ENCODE results near the gene WDR73. TPM values are rescaled to one million over a fixed set of nuclear protein-coding genes. Genes with fewer than 3 reads are reported as not detected.
"Not testable (repeated sequence)": the region's sequence is repeated elsewhere in the genome, so short reads cannot be mapped to it uniquely, and the experiment has no call there.

Gene WDR73
- total RNA-seq, 1 donor from 2014 or later: 38.7 TPM

DNA sequence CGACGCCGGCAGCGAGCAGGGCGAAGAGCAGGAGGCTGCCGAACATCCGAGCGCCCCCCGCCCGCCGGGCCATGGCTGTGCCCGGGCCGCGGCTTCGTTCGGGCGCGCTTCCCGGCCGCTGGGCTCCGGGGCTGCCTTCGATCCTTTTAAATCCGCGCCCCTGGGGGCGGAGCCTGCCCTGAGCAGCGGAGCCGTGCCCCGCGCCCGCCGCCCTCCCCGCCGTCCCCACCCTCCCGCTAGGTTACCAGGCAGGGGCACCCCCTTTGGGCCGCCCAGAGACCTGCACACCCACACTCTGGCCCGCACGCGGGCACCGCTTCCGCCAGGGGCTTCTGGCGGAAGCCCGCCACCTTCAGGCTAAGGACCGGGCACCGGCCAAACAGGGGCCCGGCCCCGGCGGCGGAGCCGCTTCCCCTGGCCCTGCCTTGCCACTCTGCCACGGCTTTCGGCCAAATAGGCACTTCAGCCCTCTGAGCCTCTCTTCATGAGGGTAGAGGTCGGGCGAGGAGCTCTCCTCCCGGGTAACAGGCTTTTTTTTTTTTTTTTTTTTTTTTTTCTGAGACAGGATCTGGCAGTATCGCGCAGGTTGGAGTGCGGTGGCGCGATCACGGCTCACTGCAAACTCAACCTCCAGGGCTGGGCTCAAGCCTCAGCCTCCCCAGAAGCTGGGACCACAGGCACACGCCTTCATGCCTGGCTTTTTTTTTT, 4.2 kb upstream of the WDR73 start, which contains the start of gene NMB:
TSS of gene NMB (minus strand) at position 120 of the 708 bp plus-strand sequence. CDS start at position 73, 47 bp downstream.
- peak; percentile 75 for DNase-seq (ENCODE audit: low spot score)

DNA sequence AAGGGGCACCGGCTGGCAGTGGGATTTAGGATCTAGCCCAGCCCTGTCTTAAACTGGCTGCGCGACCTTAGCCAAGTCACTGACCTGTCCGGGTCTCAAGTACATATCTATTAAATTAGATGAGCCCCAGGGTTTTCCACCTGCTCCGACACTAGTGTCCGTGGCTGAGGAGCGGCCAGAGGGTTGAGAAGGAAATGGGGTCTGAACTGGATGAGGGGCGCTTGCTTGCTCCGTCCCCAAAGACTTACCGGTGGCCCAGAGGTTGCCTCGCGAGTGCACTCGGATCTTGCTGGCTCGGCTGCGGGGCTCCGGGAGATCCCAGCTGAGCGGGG, 3.6 kb upstream of the WDR73 start:
- no peak for DNase-seq (ENCODE audit: low spot score)

DNA sequence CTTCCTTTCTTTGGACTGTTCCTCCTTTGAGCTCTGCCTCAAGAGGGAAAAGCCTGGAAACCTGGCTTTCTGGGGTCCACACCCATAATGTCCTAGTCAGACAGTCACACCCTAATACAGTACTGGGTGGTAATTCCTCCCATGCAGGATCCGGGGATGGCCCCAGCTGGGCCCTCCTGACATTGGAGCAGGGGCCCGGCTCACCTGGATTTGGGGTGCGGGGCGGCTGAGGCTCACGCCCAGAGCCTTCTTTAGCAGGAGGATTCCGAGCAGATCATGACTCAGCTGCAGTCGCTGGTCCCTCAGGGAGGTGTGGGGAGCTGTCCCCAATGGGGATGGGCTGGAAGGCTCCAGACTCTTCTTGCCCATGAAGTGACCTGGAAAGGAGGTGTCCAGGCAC, 2.9 kb upstream of the WDR73 start:
- DNase-seq (ENCODE audit: low spot score): no peak

DNA sequence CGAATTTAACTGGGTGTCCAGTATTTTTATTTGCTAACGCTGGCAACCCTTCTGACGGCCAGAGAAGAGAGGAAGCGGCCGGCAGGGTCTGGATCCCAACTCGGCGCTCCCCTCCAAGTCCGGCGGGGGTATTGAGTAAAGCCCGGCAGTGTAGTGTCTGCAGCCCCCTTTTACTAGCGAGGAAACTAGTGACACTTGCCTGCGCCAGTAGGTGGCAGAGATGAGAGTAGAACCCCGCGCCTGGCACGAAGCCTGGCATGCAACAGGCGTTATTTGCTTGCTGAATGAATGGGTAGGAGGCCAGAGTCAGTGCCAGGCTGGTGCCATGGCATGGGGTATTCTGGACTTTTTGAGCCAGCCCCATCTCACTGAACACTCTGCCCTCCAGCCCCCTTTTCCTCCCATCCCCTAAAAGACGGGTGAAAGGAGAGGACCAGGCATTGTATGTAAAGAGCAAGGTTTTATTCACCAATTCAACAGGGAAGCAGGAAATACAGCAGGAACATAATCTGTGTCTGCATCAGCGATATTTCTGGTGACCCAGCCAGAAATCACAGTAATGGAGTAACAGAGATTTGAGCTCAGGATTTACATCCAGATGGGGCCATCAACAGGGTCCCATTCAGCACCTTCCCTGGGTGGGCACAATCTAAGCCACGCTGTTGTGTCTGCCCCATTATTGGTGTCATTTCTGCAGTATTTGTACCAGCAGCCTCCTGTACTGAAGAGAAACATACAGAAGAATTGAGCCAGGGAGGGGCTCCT, 788 bp upstream of the WDR73 start:
- DNase-seq (ENCODE audit: low spot score): peak; percentile 84

DNA sequence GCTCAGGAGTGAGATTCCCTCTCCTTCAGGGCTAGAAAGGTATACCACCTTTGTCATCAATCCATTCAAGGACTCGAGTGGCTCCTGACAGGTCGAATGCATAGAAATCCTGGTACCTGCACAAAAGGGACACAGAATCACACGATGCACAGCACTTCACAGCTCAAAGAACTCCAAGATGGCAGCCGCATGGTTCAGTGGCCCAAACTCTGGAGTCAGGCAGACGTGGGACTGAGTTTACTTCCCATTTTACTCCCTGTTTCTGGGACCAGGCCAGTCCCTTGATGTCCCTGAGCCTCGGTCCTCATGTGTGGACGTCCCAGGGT, 536 bp downstream of the WDR73 start:
- DNase-seq (ENCODE audit: low spot score): no peak

DNA sequence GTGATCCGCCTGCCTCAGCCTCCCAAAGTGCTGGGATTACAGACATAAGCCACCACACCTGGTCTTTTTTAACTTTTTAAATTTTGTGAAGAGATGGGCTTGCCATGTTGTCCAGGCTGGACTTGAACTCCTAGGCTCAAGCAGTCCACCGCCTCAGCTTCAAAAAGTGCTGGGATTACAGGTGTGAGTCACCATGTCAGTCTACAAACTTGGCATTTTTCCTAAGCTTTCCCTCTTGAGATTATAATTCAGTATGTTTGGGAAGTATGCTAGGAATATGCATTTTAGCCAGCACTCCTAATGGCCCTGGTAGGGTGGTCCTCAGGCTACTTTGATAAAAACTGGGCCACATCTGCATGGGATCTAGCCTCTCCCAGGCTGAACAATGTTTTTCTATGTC, 4.4 kb downstream of the WDR73 start:
- no peak for DNase-seq (ENCODE audit: low spot score)

DNA sequence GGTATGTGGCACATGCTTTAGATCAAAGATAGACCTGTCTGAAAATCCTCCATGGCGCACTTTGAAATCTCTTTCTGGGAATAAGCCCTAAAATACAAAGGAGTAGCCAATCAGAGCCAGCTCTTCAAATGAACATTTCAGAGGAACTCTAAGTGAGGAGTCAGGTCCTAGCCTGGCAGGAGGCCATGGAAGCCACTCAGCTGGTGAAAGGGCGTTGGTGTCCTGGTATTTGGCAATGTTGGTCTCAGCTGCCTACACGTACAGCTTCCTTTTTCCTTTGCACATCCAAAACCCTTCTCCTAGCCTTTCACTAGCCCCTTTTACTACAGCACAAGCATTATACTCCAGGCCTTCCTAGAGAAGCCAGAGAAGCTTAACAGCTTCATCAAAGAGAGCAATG, 5.5 kb downstream of the WDR73 start:
- DNase-seq (ENCODE audit: low spot score): no peak

DNA sequence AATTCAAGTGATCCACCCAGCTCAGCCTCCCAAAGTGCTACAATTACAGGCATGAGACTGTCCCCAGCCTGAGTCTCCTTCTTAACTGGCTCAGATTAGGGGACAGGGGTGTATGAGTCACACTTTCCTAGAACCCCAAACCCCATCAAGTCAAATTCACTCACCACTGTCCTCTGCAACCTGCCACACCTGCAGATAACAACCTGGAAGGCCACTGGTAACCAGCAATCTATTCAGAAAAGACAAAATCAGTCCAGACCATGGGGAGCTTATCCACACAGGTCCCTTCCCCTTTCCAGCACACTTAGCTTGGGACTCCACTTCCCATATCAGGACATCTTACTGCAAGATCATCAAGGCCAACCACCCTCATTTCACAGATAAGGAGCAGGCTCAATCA, 6.4 kb downstream of the WDR73 start:
- no peak for DNase-seq (ENCODE audit: low spot score)

DNA sequence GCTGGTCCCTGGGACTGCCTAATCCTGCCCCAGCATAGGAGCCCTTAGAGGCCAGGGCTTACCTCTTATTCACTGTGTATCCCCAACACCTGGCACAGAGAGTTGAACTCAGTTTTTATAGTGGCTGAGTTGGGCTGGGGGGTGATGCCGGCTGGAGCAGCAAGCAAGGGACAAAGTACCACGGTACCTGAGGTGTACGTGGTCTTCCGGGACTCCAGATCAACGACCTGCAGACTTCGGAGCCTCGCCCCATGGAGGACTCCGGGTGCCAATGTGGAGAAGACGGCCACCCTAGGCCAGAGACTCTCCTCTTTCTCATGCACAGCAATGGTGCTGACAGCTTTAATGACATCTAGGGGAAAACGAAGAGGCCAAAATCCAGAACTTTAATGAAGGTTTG, 8.1 kb downstream of the WDR73 start:
- no peak for DNase-seq (ENCODE audit: low spot score)

DNA sequence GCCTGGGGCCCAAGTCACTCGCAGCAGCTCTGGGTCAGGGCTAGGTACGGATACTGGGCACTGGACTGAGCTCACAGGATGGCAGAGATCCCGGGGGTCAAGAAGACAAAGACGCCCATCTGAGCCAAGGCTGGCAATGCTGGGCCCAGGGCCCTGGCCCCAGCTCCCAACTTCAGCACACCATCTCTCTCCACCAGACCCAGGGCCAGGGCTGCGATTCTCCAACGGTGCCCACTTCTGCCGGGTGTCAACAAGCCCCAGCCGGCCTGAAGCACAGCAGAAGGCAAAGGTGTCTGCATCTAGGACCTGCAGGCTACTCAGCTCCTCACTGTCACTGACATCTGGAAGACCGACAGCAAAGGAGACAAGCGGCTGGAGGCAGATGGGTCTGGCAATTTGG, 8.6 kb downstream of the WDR73 start:
- DNase-seq (ENCODE audit: low spot score): no peak

DNA sequence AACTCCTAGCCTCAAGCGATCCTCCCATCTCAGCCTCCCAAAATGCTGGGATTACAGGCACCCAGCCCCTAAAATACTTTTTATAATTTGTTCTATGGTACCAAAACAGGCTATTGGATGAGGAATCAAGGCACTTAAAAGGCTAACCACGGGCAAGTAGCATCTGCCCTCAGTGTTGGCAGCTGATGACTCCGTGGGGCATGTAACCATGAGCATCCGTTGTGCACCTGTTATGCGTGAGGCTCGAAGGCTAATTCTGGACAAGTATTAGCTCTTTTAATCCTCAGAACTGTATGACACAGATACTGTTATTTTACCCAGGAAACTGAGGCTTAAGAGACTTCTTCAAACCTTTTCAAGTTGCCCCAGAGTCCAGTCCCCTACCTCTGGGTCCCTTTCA, 10.2 kb downstream of the WDR73 start:
- no peak for DNase-seq (ENCODE audit: low spot score)

DNA sequence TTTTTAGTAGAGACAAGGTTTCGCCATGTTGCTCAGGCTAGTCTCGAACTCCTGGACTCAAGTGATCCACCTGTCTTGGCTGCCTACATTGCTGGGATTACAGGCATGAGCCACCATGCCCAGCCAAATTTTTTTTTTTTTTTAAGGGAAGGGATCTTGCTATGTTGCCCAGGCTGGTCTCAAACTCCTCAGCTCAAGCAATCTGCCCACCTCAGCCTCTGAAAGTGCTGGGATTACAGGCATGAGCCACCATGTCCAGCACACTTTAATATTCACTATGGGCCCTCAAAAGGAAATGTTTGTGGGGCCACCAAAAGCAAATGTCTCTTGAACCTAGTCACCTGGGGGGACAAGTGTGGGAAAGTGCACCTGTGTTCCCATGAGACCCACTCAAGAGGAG, 11.4 kb downstream of the WDR73 start:
- DNase-seq (ENCODE audit: low spot score): not testable (repeated sequence)

DNA sequence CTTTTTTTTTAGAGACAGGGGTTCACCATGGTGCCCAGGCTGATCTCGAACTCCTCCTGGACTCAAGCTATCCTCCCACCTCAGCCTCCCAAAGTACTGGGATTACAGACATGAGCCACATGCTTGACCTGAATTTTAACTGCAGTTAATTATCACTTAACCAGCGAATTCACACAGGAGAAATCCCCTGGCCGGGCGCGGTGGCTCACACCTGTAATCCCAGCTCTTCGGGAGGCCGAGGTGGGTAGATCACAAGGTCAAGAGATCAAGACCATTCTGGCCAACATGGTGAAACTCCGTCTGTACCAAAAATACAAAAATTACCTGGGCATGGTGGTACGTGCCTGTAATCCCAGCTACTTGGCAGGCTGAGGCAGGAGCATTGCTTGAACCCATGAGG, 12.2 kb downstream of the WDR73 start:
- not testable (repeated sequence) for DNase-seq (ENCODE audit: low spot score)

DNA sequence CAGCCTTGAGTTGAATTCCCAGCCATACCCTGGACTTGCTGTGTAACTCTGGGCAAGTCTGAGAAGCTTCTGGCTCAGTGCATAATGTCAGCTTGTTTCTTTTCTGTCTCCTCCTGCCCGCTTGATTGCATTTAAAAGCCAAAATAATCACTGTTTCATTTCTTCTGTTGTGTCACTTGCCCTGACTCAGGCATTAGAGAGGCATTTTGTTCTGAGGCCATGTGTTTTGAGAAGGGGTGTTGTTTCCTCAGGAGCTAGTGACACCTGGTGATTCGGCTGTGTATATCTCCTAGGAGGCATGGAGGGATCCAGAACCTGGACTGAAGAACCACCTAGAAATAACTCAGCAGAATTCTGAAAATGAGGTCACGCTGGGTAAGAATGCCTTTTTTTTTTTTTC, 16.0 kb downstream of the WDR73 start:
- no peak for DNase-seq (ENCODE audit: low spot score)

DNA sequence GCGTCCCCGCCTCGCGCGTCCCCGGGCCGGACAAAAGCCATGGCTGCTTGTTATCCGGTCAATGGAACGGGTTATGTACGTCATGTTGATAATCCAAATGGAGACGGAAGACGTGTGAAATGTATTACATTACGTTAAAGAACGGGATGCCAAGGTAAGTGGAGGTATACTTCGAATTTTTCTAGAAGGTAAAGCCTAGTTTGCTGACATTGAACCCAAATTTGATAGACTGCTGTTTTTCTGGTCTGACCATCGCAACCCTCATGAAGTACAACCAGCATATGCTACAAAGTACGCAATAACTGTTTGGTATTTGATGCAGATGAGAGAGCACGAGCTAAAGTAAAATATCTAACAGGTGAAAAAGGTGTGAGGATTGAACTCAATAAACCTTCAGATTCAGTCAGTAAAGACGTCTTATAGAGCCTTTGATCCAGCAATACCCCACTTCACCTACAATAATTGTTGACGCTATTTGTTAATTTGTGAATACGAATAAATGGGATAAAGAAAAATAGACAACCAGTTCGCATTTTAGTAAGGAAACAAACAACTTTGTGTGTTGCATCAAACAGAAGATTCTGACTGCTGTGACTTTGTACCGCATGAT, 19.8 kb downstream of the WDR73 start:
- no peak for DNase-seq (ENCODE audit: low spot score)

DNA sequence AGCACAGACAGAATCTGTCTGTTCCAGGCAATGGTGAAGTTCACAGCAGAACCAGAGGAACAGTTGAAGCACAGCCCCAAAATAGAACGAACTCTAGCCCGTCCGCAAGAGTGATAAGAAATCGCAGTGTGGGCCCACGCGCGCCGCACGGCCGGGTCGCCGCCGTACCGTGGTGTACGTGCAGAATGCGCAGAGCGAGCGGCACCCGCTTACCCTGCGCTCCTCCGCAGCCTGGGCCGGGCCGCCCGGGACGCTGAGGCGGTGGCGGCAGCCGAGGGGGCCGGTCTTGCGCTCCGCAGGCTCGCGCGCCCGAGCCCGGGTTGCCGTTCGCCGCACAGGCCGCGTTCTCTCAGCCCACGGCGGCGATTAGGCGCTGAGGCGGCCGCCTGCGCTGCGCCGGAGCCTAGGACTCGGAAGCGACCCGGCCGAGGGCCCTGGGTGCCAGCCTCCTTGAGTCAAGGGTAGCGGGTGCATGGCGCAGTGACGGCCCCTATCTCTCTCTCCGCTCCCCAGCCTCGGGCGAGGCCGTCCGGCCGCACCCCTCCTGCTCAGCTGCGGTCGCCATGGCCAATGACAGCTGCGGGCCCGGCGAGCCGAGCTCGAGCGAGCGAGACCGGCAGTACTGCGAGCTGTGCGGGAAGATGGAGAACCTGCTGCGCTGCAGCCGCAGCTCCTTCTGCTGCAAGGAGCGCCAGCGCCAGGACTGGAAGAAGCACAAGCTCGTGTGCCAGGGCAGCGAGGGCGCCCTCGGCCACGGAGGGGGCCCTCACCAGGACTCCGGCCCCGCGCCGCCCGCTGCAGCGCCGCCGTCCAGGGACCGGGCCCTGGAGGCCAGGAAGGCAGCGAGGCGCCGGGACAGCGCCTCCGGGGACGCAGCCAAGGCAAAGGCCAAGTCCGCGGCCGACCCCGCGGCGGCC, 20.5 kb downstream of the WDR73 start:
- peak; percentile 63 for DNase-seq (ENCODE audit: low spot score)

DNA sequence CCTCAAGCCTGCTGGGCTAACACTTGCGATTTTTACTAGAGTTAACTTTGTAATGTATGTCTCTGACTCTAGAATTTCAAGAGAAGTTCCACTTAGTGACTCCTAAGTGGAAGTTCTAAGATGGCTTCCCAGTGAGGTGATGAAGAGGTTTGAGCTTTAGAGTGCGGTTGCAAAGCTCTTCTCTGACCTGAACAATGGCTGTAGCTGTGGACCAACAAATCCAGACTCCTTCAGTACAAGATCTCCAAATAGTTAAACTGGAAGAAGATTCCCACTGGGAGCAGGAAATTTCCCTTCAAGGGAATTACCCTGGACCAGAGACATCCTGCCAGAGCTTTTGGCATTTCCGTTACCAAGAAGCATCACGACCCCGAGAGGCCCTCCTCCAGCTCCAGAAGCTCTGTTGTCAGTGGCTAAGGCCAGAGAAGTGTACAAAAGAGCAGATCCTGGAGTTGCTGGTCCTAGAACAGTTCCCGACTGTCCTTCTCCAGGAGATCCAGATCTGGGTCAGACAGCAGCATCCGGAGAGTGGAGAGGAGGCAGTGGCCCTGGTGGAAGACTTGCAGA, 22.3 kb downstream of the WDR73 start:
- no peak for DNase-seq (ENCODE audit: low spot score)

DNA sequence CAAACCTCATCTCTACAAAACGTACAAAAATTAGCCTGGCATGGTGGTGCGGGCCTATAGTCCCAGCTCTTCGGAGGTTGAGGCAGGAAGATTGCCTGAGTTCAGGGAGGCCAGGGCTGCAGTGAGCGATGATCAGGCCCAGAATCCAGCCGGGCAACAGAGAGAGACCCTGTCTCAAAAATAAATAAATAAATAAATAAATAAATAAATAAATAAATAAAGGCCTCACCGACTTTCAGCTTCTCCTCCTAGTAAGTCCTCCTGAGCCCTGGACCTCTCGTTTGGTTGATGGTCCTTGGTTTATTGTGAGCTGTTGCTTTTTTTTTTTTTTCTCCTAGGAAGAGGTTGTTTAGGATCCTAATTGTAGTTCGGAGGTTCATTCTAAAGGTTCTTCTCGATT, 25.1 kb downstream of the WDR73 start:
- DNase-seq (ENCODE audit: low spot score): no peak

DNA sequence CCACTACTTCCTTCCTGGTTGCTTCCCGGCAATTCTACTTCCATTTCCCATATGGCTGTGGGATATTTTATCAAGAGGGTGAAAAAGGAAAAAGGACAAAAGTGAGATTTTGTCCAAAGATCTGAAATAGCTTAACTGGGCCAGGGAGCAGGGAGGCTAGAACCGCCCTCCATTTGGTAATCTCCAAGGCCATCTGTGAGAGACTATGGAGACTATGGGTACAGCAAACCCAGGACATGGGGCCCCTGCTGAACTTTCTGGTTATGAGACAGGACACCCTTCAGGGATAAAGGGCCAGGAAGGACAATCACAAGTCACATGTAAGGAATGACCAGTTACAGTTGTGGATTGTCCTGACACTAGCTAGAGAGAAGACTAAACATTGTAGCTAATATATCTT, 29.0 kb downstream of the WDR73 start:
- DNase-seq (ENCODE audit: low spot score): no peak

DNA sequence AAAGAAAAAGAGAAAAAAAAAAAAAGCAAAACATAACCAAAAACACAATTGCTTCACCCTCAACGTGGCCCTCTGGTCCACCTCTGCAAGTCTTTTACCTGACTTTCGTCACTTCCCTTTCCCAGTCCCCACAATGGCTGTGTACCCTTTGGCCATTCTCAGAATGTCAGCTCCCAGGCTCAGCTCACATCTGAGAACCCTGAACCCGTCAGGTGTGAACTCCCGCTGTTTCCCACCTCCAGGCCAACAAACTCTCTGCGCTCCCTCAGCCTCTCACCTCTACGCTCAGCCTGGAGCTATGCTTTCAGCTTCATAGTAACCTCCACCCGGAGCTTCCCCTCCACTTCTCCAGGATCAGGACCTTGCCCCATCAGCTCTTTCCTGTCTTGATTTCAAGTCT, 29.7 kb downstream of the WDR73 start:
- no peak for DNase-seq (ENCODE audit: low spot score)

DNA sequence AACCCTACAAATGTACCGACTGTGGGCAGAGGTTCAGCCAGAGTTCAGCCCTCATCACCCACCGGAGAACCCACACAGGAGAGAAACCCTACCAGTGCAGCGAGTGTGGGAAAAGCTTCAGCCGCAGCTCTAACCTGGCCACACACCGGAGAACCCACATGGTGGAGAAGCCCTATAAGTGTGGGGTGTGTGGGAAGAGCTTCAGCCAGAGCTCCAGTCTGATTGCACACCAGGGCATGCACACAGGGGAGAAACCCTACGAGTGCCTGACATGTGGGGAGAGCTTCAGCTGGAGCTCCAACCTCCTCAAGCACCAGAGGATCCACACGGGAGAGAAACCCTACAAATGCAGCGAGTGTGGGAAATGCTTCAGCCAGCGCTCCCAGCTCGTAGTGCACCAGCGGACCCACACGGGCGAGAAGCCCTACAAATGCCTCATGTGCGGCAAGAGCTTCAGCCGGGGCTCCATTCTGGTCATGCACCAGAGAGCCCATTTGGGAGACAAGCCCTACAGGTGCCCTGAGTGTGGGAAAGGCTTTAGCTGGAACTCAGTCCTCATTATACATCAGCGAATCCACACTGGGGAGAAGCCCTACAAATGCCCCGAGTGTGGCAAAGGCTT, 32.6 kb downstream of the WDR73 start:
- no peak for DNase-seq (ENCODE audit: low spot score)
